HUES6 (cell line): Measurements from ENCODE around the gene UTP14C.
"Not testable (repeated sequence)": the region's sequence is repeated elsewhere in the genome, so short reads cannot be mapped to it uniquely, and the experiment has no call there.

Source experiments
- H3K27ac ChIP-seq: 2 replicates; pipeline ENCODE4 v1.7.0; 2013; ENCODE audit warnings: low read depth, mild to moderate bottlenecking, low read length, inconsistent platforms
- H3K27me3 ChIP-seq: 2 replicates; pipeline ENCODE4 v1.6.1; 2013; ENCODE audit warnings: low read length; ENCODE audit not compliant: control insufficient read depth, insufficient read depth
- H3K36me3 ChIP-seq: 2 replicates; pipeline ENCODE4 v1.6.1; 2013; ENCODE audit warnings: low read length; ENCODE audit not compliant: control insufficient read depth, insufficient read depth
- H3K4me1 ChIP-seq: 2 replicates; pipeline ENCODE4 v1.6.1; 2013; ENCODE audit warnings: low read length; ENCODE audit not compliant: control insufficient read depth, insufficient read depth
- H3K4me3 ChIP-seq: 2 replicates; pipeline ENCODE4 v1.5.1; 2013; ENCODE audit warnings: low read depth, low read length
- H3K9ac ChIP-seq: one replicate; pipeline ENCODE4 v1.6.1; 2013; ENCODE audit warnings: mild to moderate bottlenecking, low read length
- H3K9me3 ChIP-seq: 2 replicates; pipeline ENCODE4 v1.6.1; 2013; ENCODE audit warnings: low read depth, low read length; ENCODE audit not compliant: control insufficient read depth, insufficient read depth

UTP14C gene

GRCh38 chr13:52047463-52047862, 23.0 kb downstream of the UTP14C start:
- Histone ChIP-seq H3K27me3 (no peaks in the 10 kb centered on the region), H3K9ac (no peak overlapping the region)

GRCh38 chr13:52048516-52048915, 24.0 kb downstream of the UTP14C start:
- Histone ChIP-seq H3K27ac (no peak overlapping the region), H3K4me1 (peaks cover 8% of the 10 kb centered on the region), H3K9me3 (no peaks in the 10 kb centered on the region), H3K4me3 (no peak overlapping the region), H3K36me3 (no peaks in the 10 kb centered on the region), H3K9ac (no peak overlapping the region), H3K27me3 (no peaks in the 10 kb centered on the region)

More at GRCh38 chr13:52047463-52047862, 23.0 kb downstream of the UTP14C start:
- Histone ChIP-seq H3K9me3 (no peaks in the 10 kb centered on the region), H3K36me3 (no peaks in the 10 kb centered on the region), H3K4me1 (peaks cover 8% of the 10 kb centered on the region), H3K27ac (no peak overlapping the region), H3K4me3 (no peak overlapping the region)

GRCh38 chr13:52051400-52051799, 26.9 kb downstream of the UTP14C start:
- Histone ChIP-seq H3K9ac (no peak overlapping the region), H3K4me1 (peaks cover 8% of the 10 kb centered on the region), H3K9me3 (no peaks in the 10 kb centered on the region), H3K27ac (no peak overlapping the region), H3K27me3 (no peaks in the 10 kb centered on the region), H3K36me3 (no peaks in the 10 kb centered on the region), H3K4me3 (no peak overlapping the region)

- H3K27ac ChIP-seq = no peak overlapping the region
- H3K27me3 ChIP-seq = no peaks in the 10 kb centered on the region
- no peaks in the 10 kb centered on the region for H3K36me3 ChIP-seq
- H3K9me3 ChIP-seq = no peaks in the 10 kb centered on the region
- no peak overlapping the region for H3K4me3 ChIP-seq
- H3K4me1 ChIP-seq = peaks cover 8% of the 10 kb centered on the region
- no peak overlapping the region for H3K9ac ChIP-seq
These were observed 29.0 kb downstream of the UTP14C start for GRCh38 chr13:52053460-52053859.

GRCh38 chr13:52061064-52061463, 36.6 kb downstream of the UTP14C start:
- peaks cover 26% of the 10 kb centered on the region for H3K9me3 ChIP-seq
- not testable (repeated sequence) for H3K27ac ChIP-seq, H3K36me3 ChIP-seq, H3K4me3 ChIP-seq, H3K9ac ChIP-seq, H3K4me1 ChIP-seq, H3K27me3 ChIP-seq

- H3K27me3 ChIP-seq = no peaks in the 10 kb centered on the region
- peaks cover 28% of the 10 kb centered on the region for H3K9me3 ChIP-seq
- H3K4me3 ChIP-seq = no peak overlapping the region
- no peaks in the 10 kb centered on the region for H3K4me1 ChIP-seq
- H3K36me3 ChIP-seq = no peaks in the 10 kb centered on the region
- no peak overlapping the region for H3K27ac ChIP-seq
- no peak overlapping the region for H3K9ac ChIP-seq
These were observed 37.1 kb downstream of the UTP14C start for GRCh38 chr13:52061587-52061986.

GRCh38 chr13:52067237-52067636, 42.7 kb downstream of the UTP14C start:
- no peak overlapping the region for H3K27ac ChIP-seq
- no peaks in the 10 kb centered on the region for H3K36me3 ChIP-seq
- no peaks in the 10 kb centered on the region for H3K4me1 ChIP-seq
- no peaks in the 10 kb centered on the region for H3K27me3 ChIP-seq
- H3K9ac ChIP-seq = no peak overlapping the region
- no peak overlapping the region for H3K4me3 ChIP-seq
- H3K9me3 ChIP-seq = peaks cover 65% of the 10 kb centered on the region

GRCh38 chr13:52070929-52071523, 46.5 kb downstream of the UTP14C start:
- H3K9ac ChIP-seq = no peak overlapping the region
- H3K27me3 ChIP-seq = no peaks in the 10 kb centered on the region
- no peak overlapping the region for H3K4me3 ChIP-seq
- no peaks in the 10 kb centered on the region for H3K36me3 ChIP-seq
- peaks cover 57% of the 10 kb centered on the region for H3K9me3 ChIP-seq
- no peak overlapping the region for H3K27ac ChIP-seq
- H3K4me1 ChIP-seq = no peaks in the 10 kb centered on the region
